Posterior cingulate gyrus (tissue), 11 donors: ENCODE measurements around the gene DYNLT4.
"Not testable (repeated sequence)": the region's sequence is repeated elsewhere in the genome, so short reads cannot be mapped to it uniquely, and the experiment has no call there.

Experiments
- DNase-seq, 10 donors: peaks; one replicate each; pipeline versions ENCODE4 v3.0.0 to v3.0.0-alpha.2; 2020 to 2021; ENCODE audit warnings: mixed read lengths in 3 of 10
- intact Hi-C: fragments of 100-400 bp; cut with DNase I; formaldehyde crosslinking; loops from one replicate; pipeline ENCODE4 v1.15.1; 2023

Gene DYNLT4

GRCh38 chr1:44812822-44813543 is 5.8 kb upstream of the DYNLT4 start:
- DNase-seq: peak in 5 of 10 donors; percentile 37 to 91 (median 79)
- intact Hi-C loops: no loop called here

- peak in 3 of 10 donors; percentile 4 to 10 (median 8) for DNase-seq
- intact Hi-C loops: no loop called here
These were observed 4.1 kb upstream of the DYNLT4 start for GRCh38 chr1:44811234-44811633.

GRCh38 chr1:44810762-44811105 is 3.6 kb upstream of the DYNLT4 start:
- peak in 2 of 10 donors; percentile 4 to 6 for DNase-seq
- intact Hi-C loops: not testable (repeated sequence)

GRCh38 chr1:44810101-44810761 is 3.1 kb upstream of the DYNLT4 start:
- intact Hi-C loops: no loop called here
- peak in 4 of 10 donors; percentile 26 to 89 (median 68) for DNase-seq

DNA sequence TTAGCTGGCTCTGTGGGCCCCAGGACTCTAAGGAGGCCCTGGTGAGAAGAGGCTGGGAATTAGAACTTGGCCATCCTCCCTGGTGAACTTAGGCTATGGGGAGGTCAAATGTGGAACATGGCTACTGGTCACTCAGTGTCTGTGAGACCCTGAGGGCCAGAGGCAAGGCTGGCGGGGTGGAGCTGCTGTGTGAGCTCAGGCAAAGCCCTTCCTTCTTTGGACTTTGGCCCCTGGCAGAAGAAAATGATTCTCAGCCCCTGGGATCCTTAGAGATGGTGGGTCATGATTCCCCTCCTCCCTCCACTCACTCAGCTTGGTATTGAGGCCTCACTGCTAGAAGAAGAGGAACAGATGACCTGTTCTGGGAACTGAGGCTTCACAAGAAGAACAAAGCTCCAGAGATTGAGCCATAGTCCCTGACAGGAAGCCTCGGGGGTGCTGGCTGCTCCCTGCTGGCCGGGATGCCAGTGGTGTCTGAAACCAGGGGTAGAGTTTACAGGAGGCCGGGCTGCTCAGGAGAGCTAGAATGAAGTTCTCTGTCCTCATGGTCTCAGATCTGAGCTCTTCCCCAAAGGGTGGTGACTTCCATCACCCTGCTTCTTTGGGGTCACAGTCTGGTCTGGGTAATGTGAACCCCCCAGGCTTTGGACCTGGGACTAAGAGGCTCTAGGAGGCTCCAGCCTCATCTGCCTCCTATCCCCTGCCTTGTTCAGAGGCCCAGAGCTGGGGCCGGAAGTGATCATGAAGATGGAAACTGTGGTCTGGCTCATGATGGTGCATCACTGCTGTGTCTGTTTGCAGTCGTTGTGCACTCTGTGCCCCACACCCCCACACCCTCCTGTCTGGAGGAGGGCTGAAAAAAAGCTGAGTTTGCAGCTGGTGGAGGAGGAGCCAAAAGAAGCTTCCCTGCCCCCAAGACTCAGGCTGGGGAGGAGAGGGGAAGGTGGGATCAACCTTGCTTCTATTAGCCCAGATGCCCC is 2.1 kb upstream of the DYNLT4 start:
- DNase-seq: peak in 3 of 10 donors; percentile 64 to 88 (median 67)
- intact Hi-C loops: no loop called here

GRCh38 chr1:44808063-44808937 is 1.1 kb upstream of the DYNLT4 start, which contains the start of gene BTBD19:
Gene BTBD19 (plus strand): TSS chr1:44808523. CDS start chr1:44808821, 298 bp downstream.
- intact Hi-C loops: no loop called here
- DNase-seq: peak in 9 of 10 donors; percentile 75 to 98 (median 79)

GRCh38 chr1:44807364-44808062 is 362 bp upstream of the DYNLT4 start:
- intact Hi-C loops: no loop called here
- DNase-seq: peak; percentile 39 to 94 (median 70)

DNA sequence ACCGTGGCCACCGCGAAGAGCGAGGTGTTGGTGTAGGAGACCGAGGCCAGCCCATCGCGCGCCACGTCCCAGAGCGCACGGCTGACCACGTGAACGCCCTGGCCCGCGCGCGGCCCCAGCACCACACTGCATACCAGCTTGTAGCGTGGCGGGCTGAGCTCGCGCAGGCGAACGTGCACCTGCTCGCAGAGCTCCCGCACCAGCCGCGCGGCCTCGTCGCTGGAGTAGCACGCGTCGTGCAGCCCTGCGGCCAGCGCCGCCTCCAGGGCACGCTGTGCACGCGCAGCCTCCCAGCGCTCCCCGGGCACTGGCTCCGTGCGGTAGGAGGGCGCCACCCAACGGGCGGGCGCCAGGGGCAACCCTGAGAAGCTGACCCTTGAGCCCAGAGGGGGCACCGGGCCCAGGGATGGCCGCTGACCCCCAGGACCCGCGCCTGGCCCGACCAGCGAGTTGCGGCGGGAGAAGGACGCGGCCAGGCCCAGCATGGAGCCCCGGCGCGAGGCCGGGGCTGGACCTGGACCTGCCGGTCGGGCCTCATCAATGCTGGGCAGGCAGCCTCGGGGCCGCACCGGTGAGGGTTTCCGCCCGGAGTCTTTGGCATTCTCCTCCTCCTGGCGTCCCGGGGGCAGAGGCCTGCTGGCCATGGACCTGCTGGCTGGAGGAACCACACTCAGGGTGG is 987 bp downstream of the DYNLT4 start:
- intact Hi-C loops: no loop called here
- DNase-seq: peak in 3 of 10 donors; percentile 59 to 77 (median 63)

GRCh38 chr1:44805311-44806024 is 1.7 kb downstream of the DYNLT4 start:
- DNase-seq: peak in 3 of 10 donors; percentile 29 to 82 (median 39)
- intact Hi-C loops: no loop called here

DNA sequence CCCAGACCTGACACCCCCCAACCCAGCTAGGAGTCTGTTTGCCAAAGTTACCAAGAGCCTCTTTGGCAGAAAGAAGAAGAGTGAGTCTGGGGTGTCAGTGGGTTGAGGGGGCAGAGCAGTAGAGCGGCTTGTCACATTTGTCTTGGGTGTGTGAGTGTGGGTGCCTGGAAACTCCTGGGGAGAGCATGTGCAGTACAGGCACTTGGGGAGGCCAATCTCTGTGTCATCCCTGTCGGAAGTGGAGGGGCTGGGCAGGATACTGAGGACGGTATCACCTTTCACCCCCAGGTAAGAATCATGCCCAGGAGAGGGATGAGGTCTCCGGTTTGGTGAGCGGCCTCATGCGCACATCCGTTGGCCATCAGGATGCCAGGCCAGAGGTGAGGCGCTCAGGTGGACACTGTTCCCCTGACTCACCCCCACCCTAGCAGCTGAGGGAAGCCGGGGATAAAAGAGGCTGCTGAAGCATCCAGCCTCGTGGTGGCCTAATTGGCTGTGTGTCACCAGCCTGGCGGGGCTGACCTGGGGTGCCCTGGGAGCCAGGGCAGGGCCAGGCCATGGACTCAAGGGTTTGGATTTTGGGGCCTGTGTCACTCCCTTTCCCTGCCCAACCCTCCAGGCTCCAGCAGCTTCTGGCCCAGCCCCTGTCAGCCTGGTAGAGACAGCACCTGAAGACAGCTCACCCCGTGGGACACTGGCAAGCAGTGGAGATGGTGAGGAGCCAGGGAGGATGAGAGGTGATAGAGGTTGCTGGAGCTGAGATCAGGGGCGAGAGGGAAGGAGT is 3.6 kb downstream of the DYNLT4 start:
- peak in 3 of 10 donors; percentile 33 to 66 (median 57) for DNase-seq
- intact Hi-C loops: no loop called here

- DNase-seq: peak in 1 of 10 donors; percentile 21
- intact Hi-C loops: no loop called here
These were observed 4.2 kb downstream of the DYNLT4 start for GRCh38 chr1:44803062-44803311.

DNA sequence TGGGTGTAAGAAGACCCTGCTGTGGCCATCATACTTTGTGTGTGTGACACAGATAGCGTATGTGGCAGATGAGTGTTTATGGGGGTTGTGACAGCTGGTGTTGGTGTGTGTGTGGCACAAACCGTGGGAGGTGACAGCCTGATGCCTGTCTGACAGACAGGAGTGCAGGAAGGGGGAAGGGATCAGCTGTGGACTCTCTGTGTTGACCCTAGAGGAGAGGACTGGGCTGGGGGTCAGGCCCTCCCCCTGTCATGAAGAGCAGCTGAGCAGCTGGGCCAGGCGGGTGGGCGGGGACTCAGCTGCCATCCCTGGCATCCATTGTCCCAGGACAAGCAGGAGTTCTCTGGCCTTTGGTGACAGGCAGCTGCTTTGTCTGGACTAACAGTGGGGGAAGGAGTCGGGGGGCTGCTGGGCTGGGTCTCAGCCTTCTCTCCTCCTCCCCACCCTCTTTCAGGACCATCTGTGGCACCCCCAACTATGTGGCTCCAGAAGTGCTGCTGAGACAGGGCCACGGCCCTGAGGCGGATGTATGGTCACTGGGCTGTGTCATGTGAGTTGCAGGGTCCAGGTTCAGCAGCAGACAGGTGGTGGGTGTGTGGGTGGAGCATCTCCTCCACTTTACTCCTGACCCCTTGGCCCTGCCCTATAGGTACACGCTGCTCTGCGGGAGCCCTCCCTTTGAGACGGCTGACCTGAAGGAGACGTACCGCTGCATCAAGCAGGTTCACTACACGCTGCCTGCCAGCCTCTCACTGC is 4.7 kb downstream of the DYNLT4 start:
- intact Hi-C loops: no loop called here
- peak in 5 of 10 donors; percentile 52 to 94 (median 77) for DNase-seq

- intact Hi-C loops: no loop called here
- DNase-seq: peak in 3 of 10 donors; percentile 29 to 76 (median 52)
These were observed 5.5 kb downstream of the DYNLT4 start for GRCh38 chr1:44801491-44802305.

DNA sequence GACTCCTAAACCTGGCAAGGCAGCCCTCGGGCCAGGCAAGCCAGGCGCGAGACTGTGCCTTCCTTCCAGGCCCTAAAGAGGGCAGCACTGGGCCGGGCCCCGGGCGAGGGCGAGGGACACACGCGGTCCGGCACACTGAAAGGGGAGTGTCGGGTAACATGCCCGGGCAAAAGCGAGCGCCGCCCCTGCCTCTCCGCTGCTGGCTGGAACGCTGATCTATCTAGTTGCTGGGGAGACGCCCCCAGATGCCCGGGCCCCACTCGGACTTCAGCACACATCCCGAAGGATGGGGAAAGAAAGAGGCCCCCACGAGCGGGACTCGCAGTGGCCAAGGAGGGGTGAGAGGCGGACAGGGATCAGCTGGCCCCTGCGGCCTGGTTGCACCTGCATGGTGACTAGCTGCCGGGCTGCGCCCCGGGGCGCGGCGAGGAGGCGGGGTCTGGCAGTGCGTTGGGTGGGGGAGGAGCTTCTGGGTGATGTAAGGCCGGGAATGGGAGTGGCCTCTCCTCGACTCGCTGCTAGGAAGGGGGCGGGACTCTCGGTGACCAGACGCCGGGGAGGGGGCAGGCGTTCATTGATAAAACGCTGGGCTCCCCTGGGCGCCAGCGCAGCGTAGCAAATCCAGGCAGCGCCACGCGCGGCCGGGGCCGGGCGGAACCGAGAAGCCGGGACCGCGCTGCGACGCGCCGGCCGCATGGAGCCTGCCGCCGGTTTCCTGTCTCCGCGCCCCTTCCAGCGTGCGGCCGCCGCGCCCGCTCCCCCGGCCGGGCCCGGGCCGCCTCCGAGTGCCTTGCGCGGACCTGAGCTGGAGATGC is 7.2 kb downstream of the DYNLT4 start, which contains the start of gene PLK3:
Gene PLK3 (plus strand): TSS at position 608 of the 815 bp plus-strand sequence. CDS start 87 bp downstream, at position 695.
- intact Hi-C loops: loop anchor here (5.0 kb wide), 1 partner anchor 212 kb away; the partner anchor contains the start of genes HECTD3 and UROD
- DNase-seq: peak; percentile 96 to 100 (median 98)
